ENCODE data around the gene LMTK3.

- TF ChIP-seq EZH2 (IDR thresholded peaks at IDR 0.05; ENCODE audit: insufficient read depth, poor library complexity, severe bottlenecking) (no peak), EZH2phosphoT487 (IDR thresholded peaks at IDR 0.05; ENCODE audit: insufficient read depth, low read depth) (no peak)
These were observed 30.8 kb downstream of the LMTK3 start for GRCh38 chr19:48480558-48481500.

Measured in GM23248 (cell line).